H1 (cell line): ENCODE results near the gene PAX5. TPM values are rescaled to one million over a fixed set of nuclear protein-coding genes. Genes with fewer than 3 reads are reported as not detected.

Source experiments
- CTCF ChIA-PET: fragments of 300-600 bp; sonication (Branson Sonifier 250); formaldehyde crosslinking; loops from one replicate; lab custom pipeline; 2021; ENCODE audit not compliant: partially characterized antibody; lab: Charles Lee
- POLR2A ChIA-PET: fragments of 300-600 bp; sonication (Branson Sonifier 250); formaldehyde crosslinking; loops from one replicate; lab custom pipeline; 2021; ENCODE audit warnings: inconsistent platforms; ENCODE audit not compliant: partially characterized antibody; lab: Charles Lee
- DNase-seq, 2 experiments: peaks; one replicate each; pipeline versions ENCODE4 v3.0.0 to v3.0.0-alpha.2; 2010 to 2022; ENCODE audit warnings: low spot score in 2 of 2, low read depth in 1 of 2, mixed read lengths in 1 of 2
- FAIRE-seq: peaks from 2 replicates; lab custom pipeline; 2011; peaks lifted over from hg19 to GRCh38; lab: Jason Lieb, UNC
- H2AFZ ChIP-seq: 2 replicates; pipeline ENCODE4 v1.8.1; 2012; ENCODE audit warnings: low read length, inconsistent platforms
- H2AK5ac ChIP-seq: 2 replicates; pipeline ENCODE4 v1.6.1; 2013; ENCODE audit warnings: low read depth, low read length
- H2BK120ac ChIP-seq: replicated peaks from 2 replicates; pipeline ENCODE3; 2013; ENCODE audit warnings: low read depth, low read length, inconsistent platforms
- H2BK12ac ChIP-seq: 2 replicates; pipeline ENCODE4 v1.6.1; 2013; ENCODE audit warnings: low read depth, low read length
- H2BK15ac ChIP-seq: 2 replicates; pipeline ENCODE4 v1.6.1; 2013; ENCODE audit warnings: low read length
- H2BK20ac ChIP-seq: 2 replicates; pipeline ENCODE4 v1.6.1; 2013; ENCODE audit warnings: low read length
- H2BK5ac ChIP-seq: 2 replicates; pipeline ENCODE4 v1.6.1; 2013; ENCODE audit warnings: low read depth, low read length
- H3K14ac ChIP-seq: 2 replicates; pipeline ENCODE4 v1.6.1; 2013; ENCODE audit warnings: inconsistent platforms; ENCODE audit not compliant: insufficient read length
- H3K18ac ChIP-seq: 2 replicates; pipeline ENCODE4 v1.6.1; 2013; ENCODE audit warnings: low read length; ENCODE audit errors: extremely low read depth
- H3K23ac ChIP-seq: 2 replicates; pipeline ENCODE4 v1.6.1; 2013; ENCODE audit warnings: inconsistent platforms; ENCODE audit not compliant: insufficient read length
- H3K23me2 ChIP-seq: 2 replicates; pipeline ENCODE4 v1.6.1; 2013; ENCODE audit warnings: low read depth, low read length
- H3K27ac ChIP-seq: 2 replicates; pipeline ENCODE4 v1.6.1; 2011; ENCODE audit warnings: low read depth, low read length, inconsistent platforms
- H3K27me3 ChIP-seq, 4 experiments: replicated peaks in 1 of 4; 1 replicate in 1 of 4; 2 replicates in 3 of 4; pipeline versions ENCODE4 v1.6.1 to v1.8.1; 2011 to 2013; ENCODE audit warnings: low read length in 3 of 4, mild to moderate bottlenecking in 3 of 4, inconsistent platforms in 2 of 4, mixed read lengths in 2 of 4, moderate library complexity in 1 of 4; ENCODE audit not compliant: control insufficient read depth in 3 of 4, insufficient read depth in 3 of 4; ENCODE audit errors: extremely low read depth in 1 of 4
- H3K36me3 ChIP-seq, 4 experiments: 2 replicates each; pipeline versions ENCODE4 v1.6.1 to v1.8.1; 2011 to 2013; ENCODE audit warnings: mild to moderate bottlenecking in 4 of 4, low read length in 3 of 4, moderate library complexity in 2 of 4, control low read depth in 1 of 4, inconsistent platforms in 1 of 4; ENCODE audit not compliant: insufficient read depth in 4 of 4, control insufficient read depth in 2 of 4
- H3K4ac ChIP-seq: replicated peaks from 2 replicates; pipeline ENCODE3; 2013; ENCODE audit warnings: low read length, low read depth, mixed read lengths, inconsistent platforms; ENCODE audit not compliant: insufficient read length
- H3K4me1 ChIP-seq, 4 experiments: replicated peaks in 1 of 4; 1 replicate in 1 of 4; 2 replicates in 3 of 4; pipeline versions ENCODE4 v1.6.1 to v1.8.1; 2011 to 2013; ENCODE audit warnings: low read length in 3 of 4, inconsistent platforms in 2 of 4, mixed read lengths in 1 of 4; ENCODE audit not compliant: insufficient read depth in 4 of 4, control insufficient read depth in 3 of 4
- H3K4me2 ChIP-seq, 2 experiments: 2 replicates each; pipeline versions ENCODE4 v1.6.1 to v1.8.1; 2011 to 2013; ENCODE audit warnings: low read depth in 2 of 2, low read length in 2 of 2, control low read depth in 1 of 2, inconsistent platforms in 1 of 2, mild to moderate bottlenecking in 1 of 2; ENCODE audit not compliant: insufficient read depth in 1 of 2
- H3K4me3 ChIP-seq, 4 experiments: fragments of 200-600, 300-600 bp in 1 of 4; sonication (generic), shearing (Covaris generic), sonication (Bioruptor Twin) in 1 of 4; 2 replicates each; pipeline versions ENCODE4 v1.5.1 to v1.8.1; 2011 to 2016; ENCODE audit warnings: low read length in 4 of 4, low read depth in 3 of 4, control low read depth in 2 of 4, inconsistent platforms in 2 of 4, mild to moderate bottlenecking in 2 of 4, mixed read lengths in 1 of 4, moderate library complexity in 1 of 4; ENCODE audit not compliant: insufficient read depth in 2 of 4; ENCODE audit errors: extremely low read depth in 1 of 4
- H3K56ac ChIP-seq: replicated peaks from 2 replicates; pipeline ENCODE3; 2013; ENCODE audit warnings: low read depth, mild to moderate bottlenecking, mixed read lengths, low read length, inconsistent platforms; ENCODE audit not compliant: insufficient read length
- H3K79me1 ChIP-seq: 2 replicates; pipeline ENCODE4 v1.6.1; 2013; ENCODE audit warnings: low read depth, low read length, control low read depth
- H3K79me2 ChIP-seq, 2 experiments: 2 replicates each; pipeline versions ENCODE4 v1.6.1 to v1.8.1; 2012 to 2013; ENCODE audit warnings: low read length in 2 of 2, mild to moderate bottlenecking in 2 of 2, inconsistent platforms in 1 of 2; ENCODE audit not compliant: insufficient read depth in 2 of 2, control insufficient read depth in 1 of 2
- H3K9ac ChIP-seq, 4 experiments: replicated peaks in 1 of 4; 1 replicate in 1 of 4; 2 replicates in 3 of 4; pipeline versions ENCODE4 v1.6.1 to v1.8.1; 2011 to 2013; ENCODE audit warnings: low read depth in 3 of 4, low read length in 3 of 4, control low read depth in 2 of 4, mild to moderate bottlenecking in 2 of 4, moderate library complexity in 2 of 4, inconsistent platforms in 1 of 4; ENCODE audit errors: extremely low read depth in 1 of 4
- H3K9me3 ChIP-seq, 2 experiments: 2 replicates each; pipeline versions ENCODE4 v1.6.1 to v1.8.1; 2012 to 2013; ENCODE audit warnings: mild to moderate bottlenecking in 2 of 2, moderate library complexity in 2 of 2, control low read depth in 1 of 2, inconsistent platforms in 1 of 2, low read depth in 1 of 2, low read length in 1 of 2, mixed read lengths in 1 of 2; ENCODE audit not compliant: insufficient read depth in 2 of 2
- H4K20me1 ChIP-seq, 2 experiments: replicated peaks in 1 of 2; 2 replicates each; pipeline versions ENCODE3 to v1.8.1; 2011 to 2013; ENCODE audit warnings: inconsistent platforms in 2 of 2, low read length in 2 of 2, mild to moderate bottlenecking in 1 of 2; ENCODE audit not compliant: insufficient read depth in 2 of 2, control insufficient read depth in 1 of 2
- H4K5ac ChIP-seq: 2 replicates; pipeline ENCODE4 v1.6.1; 2013; ENCODE audit warnings: low read length, low read depth, mixed read lengths, inconsistent platforms; ENCODE audit not compliant: insufficient read length
- H4K8ac ChIP-seq: 2 replicates; pipeline ENCODE4 v1.8.0; 2013; ENCODE audit warnings: mild to moderate bottlenecking, moderate library complexity, low read length, inconsistent platforms; ENCODE audit not compliant: insufficient read depth; ENCODE audit errors: extremely low read depth
- H4K91ac ChIP-seq: replicated peaks from 2 replicates; pipeline ENCODE3; 2013; ENCODE audit warnings: low read length, mixed read lengths, inconsistent platforms; ENCODE audit not compliant: insufficient read length
- ASH2L ChIP-seq: fragments of 200-600, 300-600 bp; sonication (generic); IDR thresholded peaks from one replicate; pipeline ENCODE4 v1.7.1; 2017; ENCODE audit warnings: low read length
- CBX5 ChIP-seq: fragments of 300-800, 300-1000 bp; sonication (generic); IDR thresholded peaks from 2 replicates; pipeline ENCODE4 v1.7.1; 2016; ENCODE audit warnings: antibody characterized with exemption, low read length, low read depth
- KDM5A ChIP-seq: fragments of 200-600 bp; IDR thresholded peaks from 2 replicates; pipeline ENCODE4 v1.7.1; 2012; ENCODE audit warnings: mild to moderate bottlenecking, low read length, inconsistent platforms, mixed read lengths
- MAFK ChIP-seq: IDR thresholded peaks from 2 replicates; pipeline ENCODE4 v1.6.1; 2012; ENCODE audit warnings: low read depth, mild to moderate bottlenecking, improper control_type of control experiment, low read length
- RNF2 ChIP-seq: fragments of 200-900, 300-1000 bp; sonication (generic); IDR thresholded peaks from 2 replicates; pipeline ENCODE4 v1.7.1; 2016; ENCODE audit warnings: borderline replicate concordance, low read depth, mild to moderate bottlenecking, antibody characterized with exemption, low read length; ENCODE audit not compliant: poor library complexity, severe bottlenecking; ENCODE audit errors: missing control alignments
- SRF ChIP-seq: IDR thresholded peaks from 2 replicates; pipeline ENCODE4 v1.6.1; 2011; ENCODE audit warnings: mild to moderate bottlenecking, low read depth, low read length, moderate library complexity
- WGBS, 2 experiments: shearing (Covaris generic) in 1 of 2; methylation state at CpG; one replicate each; pipeline versions ENCODE4 v1.1.6 to v1.1.7; 2013 to 2015; ENCODE audit warnings: low lambda C conversion rate in 2 of 2, mixed read lengths in 2 of 2, inconsistent platforms in 1 of 2, low coverage in 1 of 2, missing lambda C conversion rate in 1 of 2; ENCODE audit not compliant: insufficient replicate concordance in 2 of 2, insufficient coverage in 1 of 2, insufficient read length in 1 of 2; ENCODE audit errors: extremely low coverage in 1 of 2, missing lambda C conversion rate in 1 of 2; 5-methylcytosine and 5-hydroxymethylcytosine counted together
- polyA plus RNA-seq, 7 experiments: library from polyadenylated mRNA; depleted of rRNA in 3 of 7; stranded (reverse) in 5 of 7; unstranded in 2 of 7; fragments of >200 nt in 5 of 7; fragments of 200-250 nt in 2 of 7; gene quantifications; 1 replicate in 5 of 7; 2 replicates in 1 of 7; 4 replicates in 1 of 7; pipeline versions ENCODE4 v1.2.1 to v1.2.3, GENCODE V29; 2011 to 2013; ENCODE audit warnings: missing spikeins in 2 of 7, mixed read lengths in 2 of 7
- total RNA-seq: library from RNA; stranded (reverse); fragmentation: NEBNext Ultra II Directional; extraction: Animal tissue kit (Norgen Biotek cat#: 25700); gene quantifications from 2 replicates; pipeline ENCODE4 v1.2.1, GENCODE V29; 2021

Gene PAX5
- total and polyA plus RNA-seq, 2 of the 8 experiments (the other 6 are each of a cell fraction or from before 2014, with no cell fraction given), result 0.29 to 0.43 TPM

DNA sequence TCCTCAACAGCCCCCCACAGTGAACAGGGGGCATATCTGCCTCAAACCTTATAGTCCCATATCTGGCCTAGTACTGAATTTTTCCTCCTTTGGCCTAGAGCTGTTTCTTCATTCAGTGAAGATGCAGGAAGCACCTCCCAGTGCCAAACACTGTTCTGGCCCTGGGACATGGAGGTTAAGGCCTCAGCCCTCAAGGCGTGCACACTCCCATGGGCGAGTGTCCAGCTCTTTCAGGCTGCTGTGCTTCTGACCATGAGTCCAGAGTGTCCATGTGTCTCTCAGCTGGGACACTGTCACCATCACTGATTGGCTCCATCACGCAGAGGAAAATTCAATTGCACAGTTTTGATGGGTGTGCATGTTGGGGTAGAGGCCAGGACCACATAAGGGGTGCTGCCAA is 151.5 kb downstream of the PAX5 start:
- Histone ChIP-seq H3K4ac (no peak overlapping the region), H2BK15ac (no peak overlapping the region), H3K36me3 (no peaks in the 10 kb centered on the region), H3K9ac (no peak overlapping the region), H3K18ac (no peak overlapping the region), H3K4me2 (no peak overlapping the region), H2BK12ac (no peak overlapping the region), H3K23me2 (no peaks in the 10 kb centered on the region), H3K56ac (no peak overlapping the region), H2AK5ac (no peak overlapping the region), H3K4me3 (no peak overlapping the region), H3K4me1 (no peaks in the 10 kb centered on the region; a peak in 1 of 7 replicates), H2BK120ac (no peak overlapping the region), H3K27me3 (no peaks in the 10 kb centered on the region; a peak in 1 of 7 replicates), H3K14ac (no peak overlapping the region), H3K23ac (no peak overlapping the region), H2BK20ac (no peak overlapping the region), H3K27ac (no peak overlapping the region), H2AFZ (no peak overlapping the region), H4K91ac (no peak overlapping the region), H4K20me1 (no peaks in the 10 kb centered on the region), H3K9me3 (no peaks in the 10 kb centered on the region), H3K79me1 (no peaks in the 10 kb centered on the region), H2BK5ac (no peak overlapping the region), H4K8ac (no peak overlapping the region), H3K79me2 (no peaks in the 10 kb centered on the region), H4K5ac (no peak overlapping the region)
- TF ChIP-seq ASH2L, result no peak
- TF ChIP-seq KDM5A, result no peak
- TF ChIP-seq RNF2, result no peak
- no peak for TF ChIP-seq SRF
- TF ChIP-seq MAFK, result no peak
- TF ChIP-seq CBX5, result no peak
- ChIA-PET CTCF (interaction anchor here (1.0 to 27.2 kb wide), 8 partner anchors 9 to 107 kb away, joined by 3 to 657 read pairs (median 3); no protein-coding TSS in a partner anchor), POLR2A (interaction anchor here (1.1 kb wide), 1 partner anchor 13 kb away, joined by 3 read pairs; no protein-coding TSS in a partner anchor)
- 90% methylated on average over 3 of the region's 3 CpGs; no CpG with 5 or more reads in 1 of the 2 experiments for WGBS, 2 experiments
- FAIRE-seq (no peak), DNase-seq (no peak)
